Kidney (tissue), 14 donors: ENCODE results near the gene NXPH2. TPM values are rescaled to one million over a fixed set of nuclear protein-coding genes. Genes with fewer than 3 reads are reported as not detected.
A peak's percentile ranks its signal among the peaks of the same experiment; 100 is the strongest.

ENCODE experiments used
- DNase-seq, 5 donors: peaks; one replicate each; pipeline ENCODE4 v3.0.0-alpha.2; 2013 to 2020
- FAIRE-seq: peaks from 2 replicates; lab custom pipeline; 2012; peaks lifted over from hg19 to GRCh38; lab: Jason Lieb, UNC
- H3K27ac ChIP-seq, 2 donors: one replicate each; pipeline ENCODE4 v1.7.0; 2013; ENCODE audit warnings: low read depth in 2 of 2, low read length in 2 of 2, inconsistent platforms in 1 of 2
- H3K27me3 ChIP-seq: one replicate; pipeline ENCODE4 v1.7.1; 2013; ENCODE audit warnings: low read length, inconsistent platforms; ENCODE audit not compliant: control insufficient read depth, insufficient read depth
- H3K36me3 ChIP-seq, 3 donors: one replicate each; pipeline versions ENCODE4 v1.7.0 to v1.7.1; 2013; ENCODE audit warnings: low read length in 3 of 3, control low read depth in 1 of 3, inconsistent platforms in 1 of 3; ENCODE audit not compliant: insufficient read depth in 3 of 3, control insufficient read depth in 2 of 3
- H3K4me1 ChIP-seq, 3 donors: one replicate each; pipeline versions ENCODE4 v1.7.0 to v1.7.1; 2013; ENCODE audit warnings: low read length in 3 of 3, inconsistent platforms in 1 of 3, low read depth in 1 of 3; ENCODE audit not compliant: control insufficient read depth in 2 of 3, insufficient read depth in 2 of 3
- H3K4me3 ChIP-seq, 3 donors: one replicate each; pipeline versions ENCODE4 v1.7.0 to v1.8.1; 2013; ENCODE audit warnings: low read length in 3 of 3, control low read depth in 1 of 3, inconsistent platforms in 1 of 3
- H3K9ac ChIP-seq, 3 donors: one replicate each; pipeline versions ENCODE4 v1.7.0 to v1.7.1; 2013; ENCODE audit warnings: low read length in 3 of 3, control low read depth in 1 of 3, inconsistent platforms in 1 of 3
- H3K9me3 ChIP-seq, 3 donors: one replicate each; pipeline versions ENCODE4 v1.7.0 to v1.7.1; 2013; ENCODE audit warnings: low read length in 3 of 3, control low read depth in 1 of 3, inconsistent platforms in 1 of 3; ENCODE audit not compliant: control insufficient read depth in 2 of 3, insufficient read depth in 1 of 3
- intact Hi-C: fragments of 100-400 bp; cut with DNase I; formaldehyde crosslinking; loops from one replicate; pipeline ENCODE4 v1.11.1; 2022
- polyA plus RNA-seq: library from polyadenylated mRNA; stranded (reverse); fragments of 350-450 nt; fragmentation: Illumina TruSeq; extraction: RNeasy Lipid Tissue Mini Kit (QIAGEN cat#74804); gene quantifications from one replicate; pipeline ENCODE4 v1.2.3, GENCODE V29; 2014; ENCODE audit warnings: low read depth, low replicate concordance; ENCODE audit not compliant: insufficient read depth
- total RNA-seq: library from RNA; stranded (reverse); fragmentation: NEBNext Ultra II Directional; extraction: Animal tissue kit (Norgen Biotek cat#: 25700); gene quantifications from one replicate; pipeline ENCODE4 v1.2.1, GENCODE V29; 2021
- TF ChIP-seq, protein P1 (sequence below): IDR thresholded peaks from 3 replicates; pipeline ENCODE4 v1.5.1; 2012; ENCODE audit warnings: mild to moderate bottlenecking, moderate library complexity, borderline replicate concordance; ENCODE audit not compliant: insufficient read depth; ENCODE audit errors: extremely low read depth
- donor health status: control.
- donor health status: control.
- donor health status: control.
- donor health status: control.
- donor health status: control.
- donor health status: DM: yes; HTN: yes; CAD: no.
- donor health status: Normal renal cell carcinoma (clear cell type).

Gene NXPH2
- total and polyA plus RNA-seq, 2 donors from 2014 or later = 0.57 to 2.2 TPM

DNA sequence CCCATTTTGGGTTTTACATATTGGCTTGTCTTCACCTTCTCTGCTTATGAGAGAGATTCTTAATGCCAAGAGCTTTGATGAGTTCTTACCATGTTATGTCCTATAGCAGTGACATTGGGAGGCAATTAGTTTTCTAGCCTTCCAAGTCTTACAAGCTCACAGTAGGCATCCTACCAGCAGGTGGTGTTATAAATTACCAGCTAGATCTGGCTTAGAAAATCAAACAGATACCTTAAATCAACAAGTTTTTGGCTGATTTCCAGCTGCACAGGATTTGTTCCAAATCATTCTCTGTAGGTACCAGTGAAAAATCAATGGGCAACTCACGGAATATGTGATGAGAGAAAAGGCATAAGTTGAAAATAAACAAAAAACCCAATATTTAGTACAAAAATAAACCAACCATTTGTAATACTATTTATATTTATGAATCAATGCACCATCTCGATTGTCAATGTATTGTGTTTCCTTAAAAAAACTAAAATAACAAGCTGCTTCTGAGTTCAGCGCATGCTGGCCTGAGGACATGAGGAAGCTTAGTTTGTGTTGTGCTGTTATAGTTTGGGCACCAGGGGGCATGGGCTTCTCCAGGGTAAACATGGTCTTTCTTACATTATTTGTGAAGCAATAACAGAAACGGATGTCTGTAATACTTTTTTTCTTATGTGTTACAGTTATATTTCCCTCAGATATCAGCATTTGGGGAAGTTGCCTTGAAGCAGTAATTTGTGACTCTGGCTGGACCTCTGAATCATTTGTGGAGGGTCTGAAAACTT is 34.1 kb upstream of the NXPH2 start:
- H3K36me3 ChIP-seq = no peaks in the 10 kb centered on the region
- DNase-seq = no peak
- no peak for FAIRE-seq

DNA sequence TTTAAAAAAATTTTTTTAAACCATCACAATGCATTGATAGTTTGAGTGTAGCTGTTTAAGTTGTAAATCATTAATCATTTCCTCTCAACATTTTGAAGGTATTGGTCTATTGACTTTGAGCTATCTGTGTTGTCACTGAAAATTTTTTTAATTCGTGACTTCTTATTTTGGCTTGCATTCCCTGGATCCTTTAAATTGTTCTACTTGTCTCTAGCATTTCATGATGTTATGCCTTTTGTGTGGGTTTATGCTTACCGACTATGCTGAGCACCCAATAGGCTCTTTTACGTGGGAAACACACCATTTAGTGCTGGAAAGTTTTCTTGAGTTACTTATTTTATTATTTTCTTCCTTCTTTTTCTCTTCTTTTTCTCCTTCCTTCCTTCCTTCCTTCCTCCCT is 31.2 kb upstream of the NXPH2 start:
- FAIRE-seq (no peak), DNase-seq (no peak)
- Histone ChIP-seq H3K4me1 (no peaks in the 10 kb centered on the region), H3K36me3 (no peaks in the 10 kb centered on the region), H3K27me3 (no peaks in the 10 kb centered on the region), H3K27ac (no peak overlapping the region), H3K4me3 (no peak overlapping the region), H3K9ac (no peak overlapping the region), H3K9me3 (no peaks in the 10 kb centered on the region)
- TF ChIP-seq, protein P1, sequence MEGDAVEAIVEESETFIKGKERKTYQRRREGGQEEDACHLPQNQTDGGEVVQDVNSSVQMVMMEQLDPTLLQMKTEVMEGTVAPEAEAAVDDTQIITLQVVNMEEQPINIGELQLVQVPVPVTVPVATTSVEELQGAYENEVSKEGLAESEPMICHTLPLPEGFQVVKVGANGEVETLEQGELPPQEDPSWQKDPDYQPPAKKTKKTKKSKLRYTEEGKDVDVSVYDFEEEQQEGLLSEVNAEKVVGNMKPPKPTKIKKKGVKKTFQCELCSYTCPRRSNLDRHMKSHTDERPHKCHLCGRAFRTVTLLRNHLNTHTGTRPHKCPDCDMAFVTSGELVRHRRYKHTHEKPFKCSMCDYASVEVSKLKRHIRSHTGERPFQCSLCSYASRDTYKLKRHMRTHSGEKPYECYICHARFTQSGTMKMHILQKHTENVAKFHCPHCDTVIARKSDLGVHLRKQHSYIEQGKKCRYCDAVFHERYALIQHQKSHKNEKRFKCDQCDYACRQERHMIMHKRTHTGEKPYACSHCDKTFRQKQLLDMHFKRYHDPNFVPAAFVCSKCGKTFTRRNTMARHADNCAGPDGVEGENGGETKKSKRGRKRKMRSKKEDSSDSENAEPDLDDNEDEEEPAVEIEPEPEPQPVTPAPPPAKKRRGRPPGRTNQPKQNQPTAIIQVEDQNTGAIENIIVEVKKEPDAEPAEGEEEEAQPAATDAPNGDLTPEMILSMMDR = no peak
- intact Hi-C loops = no loop called here

More for the DNA sequence above, 34.1 kb upstream of the NXPH2 start:
- H3K27me3 ChIP-seq = no peaks in the 10 kb centered on the region
- H3K4me1 ChIP-seq = no peaks in the 10 kb centered on the region
- intact Hi-C loops = no loop called here
- H3K9me3 ChIP-seq = no peaks in the 10 kb centered on the region
- no peak overlapping the region for H3K27ac ChIP-seq
- TF ChIP-seq, protein P1 = peak; percentile 6
- no peak overlapping the region for H3K9ac ChIP-seq
- no peak overlapping the region for H3K4me3 ChIP-seq

DNA sequence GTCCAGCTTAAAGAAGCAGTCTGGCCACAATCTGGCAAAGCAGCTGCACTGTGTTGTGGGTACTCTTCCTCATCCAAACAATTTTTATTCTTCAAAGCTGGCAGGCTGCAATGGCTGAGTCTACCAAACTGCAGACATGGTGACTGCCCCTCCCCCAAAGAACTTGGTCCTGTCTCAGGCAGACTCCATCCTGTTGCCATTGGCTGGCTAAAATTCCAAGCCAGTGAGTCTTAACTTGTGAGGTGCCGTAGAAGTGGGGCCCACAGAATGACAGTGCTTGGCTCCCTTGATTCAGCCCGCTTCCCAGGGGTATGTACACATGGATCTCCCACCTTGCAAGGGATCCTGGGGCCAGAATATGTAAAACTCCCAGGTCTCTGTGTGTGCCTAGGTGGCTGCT is 14.5 kb upstream of the NXPH2 start:
- Histone ChIP-seq H3K9ac (no peak overlapping the region), H3K27me3 (no peaks in the 10 kb centered on the region), H3K4me3 (no peak overlapping the region), H3K36me3 (no peaks in the 10 kb centered on the region), H3K9me3 (no peaks in the 10 kb centered on the region), H3K27ac (no peak overlapping the region), H3K4me1 (no peaks in the 10 kb centered on the region)
- TF ChIP-seq, protein P1 = no peak
- no peak for FAIRE-seq
- intact Hi-C loops = no loop called here
- no peak for DNase-seq
